Middle frontal gyrus (tissue), 1 donor: Measurements from ENCODE around the gene ZNF525.
"Not testable (repeated sequence)": the region's sequence is repeated elsewhere in the genome, so short reads cannot be mapped to it uniquely, and the experiment has no call there.

ENCODE experiments used
- DNase-seq: peaks from one replicate; pipeline ENCODE4 v3.0.0-alpha.2; 2015; ENCODE audit warnings: low spot score; ENCODE audit errors: extremely low spot score

ZNF525 gene

GRCh38 chr19:53395840-53396524 is 30.5 kb downstream of the ZNF525 start:
- not testable (repeated sequence) for DNase-seq

- DNase-seq: no peak
Observed at GRCh38 chr19:53396525-53396868, 31.0 kb downstream of the ZNF525 start.

GRCh38 chr19:53397918-53398317 is 32.4 kb downstream of the ZNF525 start:
- not testable (repeated sequence) for DNase-seq

DNA sequence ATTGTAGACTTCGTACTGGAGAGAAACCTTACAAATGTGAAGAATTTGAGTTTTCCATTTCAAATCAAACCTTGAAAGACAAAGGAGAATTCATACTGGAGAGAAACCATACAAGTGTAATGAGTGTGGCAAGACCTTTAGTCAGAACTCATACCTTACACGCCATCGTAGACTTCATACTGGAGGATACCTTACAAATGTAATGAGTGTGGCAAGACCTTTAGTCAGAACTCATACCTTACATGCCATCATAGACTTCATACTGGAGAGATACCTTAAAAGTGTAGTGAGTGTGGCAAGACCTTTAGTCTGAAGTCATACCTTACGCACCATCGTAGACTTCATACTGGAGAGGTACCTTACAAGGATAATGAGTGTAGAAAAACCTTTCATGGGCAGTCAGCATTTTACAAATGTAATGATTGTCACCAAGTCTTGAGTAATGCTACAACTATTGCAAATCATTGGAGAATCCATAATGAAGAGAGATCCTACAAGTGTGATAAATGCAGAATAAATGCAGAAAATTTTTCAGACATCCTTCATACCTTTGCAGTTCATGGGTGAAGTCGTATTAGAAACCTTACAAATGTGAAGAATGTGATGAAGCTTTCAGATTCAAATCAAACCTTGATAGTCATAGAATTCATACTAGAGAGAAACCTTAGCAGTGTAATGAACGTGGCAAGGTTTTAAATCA is 44.1 kb downstream of the ZNF525 start:
- DNase-seq: no peak

- DNase-seq: not testable (repeated sequence)
Observed at GRCh38 chr19:53420520-53421315, 55.2 kb downstream of the ZNF525 start.

DNA sequence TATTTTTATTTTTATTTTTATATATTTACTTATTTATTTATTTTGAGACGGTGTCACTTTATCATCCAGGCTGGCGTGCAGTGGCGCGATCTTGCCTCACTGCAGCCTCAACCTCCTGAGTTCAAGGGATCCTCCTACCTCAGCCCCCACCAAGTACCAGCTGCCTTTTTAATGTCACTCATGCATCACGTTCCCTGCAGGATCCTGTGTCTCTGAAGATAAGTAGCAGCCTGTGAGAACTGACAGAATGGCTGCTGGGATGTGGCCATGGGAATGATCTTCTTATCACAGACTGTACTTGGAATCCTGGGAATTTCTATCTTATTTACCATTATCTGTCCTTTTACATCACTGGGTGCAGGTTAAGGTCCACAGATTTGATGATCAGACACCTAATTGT is 57.0 kb downstream of the ZNF525 start:
- no peak for DNase-seq

GRCh38 chr19:53423074-53423473 is 57.6 kb downstream of the ZNF525 start:
- not testable (repeated sequence) for DNase-seq

- not testable (repeated sequence) for DNase-seq
Observed at GRCh38 chr19:53423680-53424079, 58.2 kb downstream of the ZNF525 start.

GRCh38 chr19:53424968-53425597 is 59.6 kb downstream of the ZNF525 start:
- peak; percentile 46 for DNase-seq

GRCh38 chr19:53431399-53432087 is 66.0 kb downstream of the ZNF525 start, which contains the start of gene ZNF761:
Gene ZNF761, plus strand, starts transcription at chr19:53431984. Its CDS starts 15,285 bp downstream, at chr19:53447269.
- peak; percentile 73 for DNase-seq

GRCh38 chr19:53432088-53432661 is 66.7 kb downstream of the ZNF525 start:
- no peak for DNase-seq
